ENCODE data around the gene XYLT1.
"Not testable (repeated sequence)": the region's sequence is repeated elsewhere in the genome, so short reads cannot be mapped to it uniquely, and the experiment has no call there.

XYLT1 gene

GRCh38 chr16:17411263-17411662 is 59.5 kb downstream of the XYLT1 start:
- no peak for TF ChIP-seq CTCF (conservative IDR thresholded peaks at IDR 0.05; ENCODE audit: low read depth)
- H3K27ac ChIP-seq = no peak overlapping the region
- ChIA-PET CTCF (interaction anchor here (0.7 kb wide), 1 partner anchor 10 kb away, joined by 5 read pairs; no protein-coding TSS in a partner anchor), POLR2A (ENCODE audit: low non-redundant PET) (no interaction called here)
- DNase-seq (ENCODE audit: low spot score) = no peak

GRCh38 chr16:17410316-17410715 is 60.4 kb downstream of the XYLT1 start:
- H3K27ac ChIP-seq; POLR2A ChIA-PET (ENCODE audit: low non-redundant PET); DNase-seq (ENCODE audit: low spot score): not testable (repeated sequence)
- CTCF ChIA-PET = interaction anchor here (0.7 kb wide), 1 partner anchor 491 kb away, joined by 4 read pairs; no protein-coding TSS in a partner anchor

DNA sequence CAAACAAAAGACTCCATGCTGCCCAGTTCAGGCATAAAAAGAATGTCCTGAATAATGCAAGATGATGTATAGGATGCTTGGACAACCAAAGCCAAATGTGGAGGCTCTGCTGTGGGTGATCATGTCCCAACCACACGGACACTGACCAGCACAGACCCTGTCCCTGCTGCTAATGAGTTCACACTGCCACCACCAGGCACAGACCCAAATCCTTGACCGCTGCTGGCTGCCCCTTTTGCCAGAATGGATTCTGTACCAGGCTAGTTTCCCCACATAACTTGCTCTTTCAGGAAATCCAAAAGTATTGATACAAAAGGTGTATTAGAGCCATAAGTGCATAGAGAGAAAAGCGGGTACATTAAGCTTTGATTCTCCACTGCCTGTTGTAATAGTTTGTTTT is 60.9 kb downstream of the XYLT1 start:
- no peak overlapping the region for H3K27ac ChIP-seq
- TF ChIP-seq CTCF (conservative IDR thresholded peaks at IDR 0.05; ENCODE audit: low read depth) = no peak
- CTCF ChIA-PET = interaction anchor here (0.7 kb wide), 1 partner anchor 491 kb away, joined by 4 read pairs; no protein-coding TSS in a partner anchor
- no peak for DNase-seq (ENCODE audit: low spot score)
- POLR2A ChIA-PET (ENCODE audit: low non-redundant PET) = no interaction called here

DNA sequence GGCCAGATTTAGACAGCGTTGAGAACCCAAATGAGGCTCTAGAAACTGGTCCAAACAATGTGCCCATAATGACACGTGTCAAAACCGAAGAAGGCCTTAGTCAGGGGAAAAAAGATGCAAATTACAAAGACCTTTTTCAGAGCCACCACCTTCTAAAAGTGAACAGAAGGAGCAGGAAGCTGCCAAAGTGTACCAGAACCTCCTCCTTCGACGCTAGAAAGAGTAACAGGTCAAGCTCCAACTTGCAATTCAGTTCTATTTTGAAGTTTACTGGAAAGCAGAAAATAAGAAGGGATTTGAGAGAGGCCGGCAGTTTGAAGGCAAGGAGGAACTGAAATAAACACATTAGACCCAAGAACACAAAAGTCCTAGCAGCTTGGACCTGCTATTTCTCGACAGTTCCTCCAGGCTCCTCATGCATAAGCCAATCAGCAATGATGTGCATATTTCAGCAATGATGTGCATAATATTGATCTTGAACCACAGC is 61.8 kb downstream of the XYLT1 start:
- ChIA-PET CTCF (no interaction called here), POLR2A (ENCODE audit: low non-redundant PET) (no interaction called here)
- DNase-seq (ENCODE audit: low spot score) = no peak
- H3K27ac ChIP-seq = no peak overlapping the region
- no peak for TF ChIP-seq CTCF (conservative IDR thresholded peaks at IDR 0.05; ENCODE audit: low read depth)

DNA sequence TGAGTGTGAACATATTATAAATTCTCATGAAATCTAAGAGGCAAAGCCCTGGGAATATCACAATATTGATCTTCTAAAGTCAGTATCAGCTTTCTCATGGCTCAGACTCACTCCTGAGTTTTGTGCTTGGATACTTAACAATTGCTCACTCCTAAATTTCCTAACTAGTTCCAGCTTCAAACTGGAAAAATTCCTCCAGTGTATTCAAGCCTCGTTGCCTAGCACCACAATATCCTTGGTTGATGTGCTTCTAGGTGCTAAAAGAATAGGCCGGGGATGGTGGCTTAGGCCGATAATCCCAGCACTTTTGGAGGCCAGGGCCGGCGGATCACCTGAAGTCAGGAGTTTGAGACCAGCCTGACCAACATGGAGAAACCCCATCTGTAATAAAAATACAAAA is 62.5 kb downstream of the XYLT1 start:
- DNase-seq (ENCODE audit: low spot score) = no peak
- H3K27ac ChIP-seq = no peak overlapping the region
- no peak for TF ChIP-seq CTCF (conservative IDR thresholded peaks at IDR 0.05; ENCODE audit: low read depth)
- POLR2A ChIA-PET (ENCODE audit: low non-redundant PET) = no interaction called here
- CTCF ChIA-PET = no interaction called here

- no peak overlapping the region for H3K27ac ChIP-seq
- no peak for DNase-seq (ENCODE audit: low spot score)
- ChIA-PET POLR2A (ENCODE audit: low non-redundant PET) (no interaction called here), CTCF (no interaction called here)
- no peak for TF ChIP-seq CTCF (conservative IDR thresholded peaks at IDR 0.05; ENCODE audit: low read depth)
Observed at GRCh38 chr16:17407321-17407720, 63.4 kb downstream of the XYLT1 start.

GRCh38 chr16:17404941-17405689 is 65.6 kb downstream of the XYLT1 start:
- ChIA-PET POLR2A (ENCODE audit: low non-redundant PET) (no interaction called here), CTCF (no interaction called here)
- DNase-seq (ENCODE audit: low spot score) = no peak
- no peak for TF ChIP-seq CTCF (conservative IDR thresholded peaks at IDR 0.05; ENCODE audit: low read depth)
- H3K27ac ChIP-seq = no peak overlapping the region
